K562 (cell line): ENCODE data around the gene ACBD4. TPM values are rescaled to one million over a fixed set of nuclear protein-coding genes. Genes with fewer than 3 reads are reported as not detected.

Source experiments
- CBX8 ChIP-seq: fragments of 200-600 bp; sonication (generic); IDR thresholded peaks from 2 replicates; pipeline ENCODE4 v1.6.1; 2012; ENCODE audit warnings: borderline replicate concordance, mixed run types, low read depth, mild to moderate bottlenecking, moderate library complexity, mixed read lengths, low read length, control low read depth, inconsistent platforms; ENCODE audit not compliant: poor library complexity, severe bottlenecking; ENCODE audit errors: extremely low read depth
- CXXC5 ChIP-seq: fragments of 250-450 bp; sonication (Bioruptor Pico); IDR thresholded peaks from 2 replicates; pipeline ENCODE4 v1.8.0; 2022; ENCODE audit warnings: inconsistent platforms, mild to moderate bottlenecking, moderate library complexity
- ESRRA ChIP-seq: fragments of 450-650 bp; IDR thresholded peaks from 2 replicates; pipeline ENCODE4 v1.6.1; 2014; ENCODE audit warnings: low read depth, mild to moderate bottlenecking, moderate library complexity, borderline replicate concordance
- JUND ChIP-seq, 2 experiments: IDR thresholded peaks; 2 replicates in 1 of 2; 3 replicates in 1 of 2; pipeline ENCODE4 v1.6.1; 2011; ENCODE audit warnings: borderline replicate concordance in 2 of 2, low read depth in 2 of 2, low read length in 2 of 2, improper control_type of control experiment in 1 of 2, missing biosample characterization in 1 of 2, missing genetic modification characterization in 1 of 2, missing genetic modification reagents in 1 of 2
- MCM2 ChIP-seq: fragments of 450-650 bp; IDR thresholded peaks from 2 replicates; pipeline ENCODE4 v1.6.1; 2017; ENCODE audit warnings: low read depth, mild to moderate bottlenecking
- MTF1 ChIP-seq: fragments of 250-450 bp; sonication (Bioruptor Pico); IDR thresholded peaks from 2 replicates; pipeline ENCODE4 v1.9.0; 2021; ENCODE audit warnings: moderate library complexity, mild to moderate bottlenecking, inconsistent platforms, borderline replicate concordance
- MYBL2 ChIP-seq, 2 experiments: fragments of 450-650 bp in 1 of 2; sonication (generic) in 1 of 2; formaldehyde crosslinking in 1 of 2; IDR thresholded peaks; 2 replicates each; pipeline versions ENCODE4 v1.6.1 to v1.8.1; 2017 to 2022; ENCODE audit warnings: borderline replicate concordance in 1 of 2, inconsistent platforms in 1 of 2, low read depth in 1 of 2, mild to moderate bottlenecking in 1 of 2, missing genetic modification reagents in 1 of 2, moderate library complexity in 1 of 2
- NR2F6 ChIP-seq: fragments of 450-650 bp; formaldehyde crosslinking; IDR thresholded peaks from 2 replicates; pipeline ENCODE4 v1.4.0; 2020; ENCODE audit warnings: mild to moderate bottlenecking
- POLR2AphosphoS5 ChIP-seq: IDR thresholded peaks from 2 replicates; pipeline ENCODE4 v1.6.1; 2011; ENCODE audit warnings: mild to moderate bottlenecking, low read depth, low read length, moderate library complexity; ENCODE audit not compliant: control insufficient read depth, insufficient read depth
- RAD51 ChIP-seq: fragments of 450-650 bp; IDR thresholded peaks from 2 replicates; pipeline ENCODE4 v1.7.1; 2016; ENCODE audit warnings: low read depth, mild to moderate bottlenecking, borderline replicate concordance
- RFX7 ChIP-seq: fragments of 250-450 bp; sonication (Bioruptor Pico); IDR thresholded peaks from 2 replicates; pipeline ENCODE4 v1.5.1; 2021; ENCODE audit warnings: mild to moderate bottlenecking
- SMAD2 ChIP-seq: fragments of 150-350 bp; IDR thresholded peaks from 2 replicates; pipeline ENCODE4 v1.6.1; 2014; ENCODE audit warnings: low read depth, mild to moderate bottlenecking, low read length
- ZBTB1 ChIP-seq: sonication (generic); formaldehyde crosslinking; IDR thresholded peaks from 2 replicates; pipeline ENCODE4 v1.8.1; 2023; ENCODE audit warnings: missing genetic modification reagents, low read depth, mild to moderate bottlenecking, borderline replicate concordance
- ZNF212 ChIP-seq: fragments of 450-650 bp; formaldehyde crosslinking; IDR thresholded peaks from 2 replicates; pipeline ENCODE4 v1.4.0; 2020; ENCODE audit warnings: mild to moderate bottlenecking
- polyA plus RNA-seq, 8 experiments: library from polyadenylated mRNA; depleted of rRNA in 4 of 8; stranded (reverse) in 5 of 8; unstranded in 3 of 8; fragments of >200 nt; fragmentation: Nextera tagmentation in 2 of 8; fragmentation: Illumina TruSeq in 1 of 8; extraction: Ambion mirVana in 2 of 8; extraction: Trizol in 1 of 8; gene quantifications; 2 replicates each; pipeline versions ENCODE4 v1.2.1 to v1.2.3, GENCODE V29; 2011 to 2014; ENCODE audit warnings: inconsistent platforms in 1 of 8, missing spikeins in 1 of 8
- total RNA-seq, 7 experiments: library from RNA; depleted of rRNA in 6 of 7; stranded (reverse); fragments of >200 nt in 6 of 7; fragmentation: Illumina TruSeq in 2 of 7; extraction: Trizol in 2 of 7; gene quantifications; 2 replicates each; pipeline versions ENCODE4 v1.2.1 to v1.2.3, GENCODE V29; 2011 to 2021; ENCODE audit warnings: low replicate concordance in 1 of 7
- TF ChIP-seq, protein P1 (sequence below), 2 experiments: fragments of 150-350 bp in 1 of 2; IDR thresholded peaks; 2 replicates each; pipeline ENCODE4 v1.6.1; 2012 to 2016; ENCODE audit warnings: low read depth in 2 of 2, low read length in 2 of 2, mild to moderate bottlenecking in 1 of 2, moderate library complexity in 1 of 2
- TF ChIP-seq, protein P2 (sequence below): fragments of 250-450 bp; sonication (Bioruptor Pico); IDR thresholded peaks from 2 replicates; pipeline ENCODE4 v1.8.0; 2021; ENCODE audit warnings: moderate library complexity, mild to moderate bottlenecking, inconsistent platforms
- TF ChIP-seq, protein P3 (sequence below): fragments of 450-650 bp; formaldehyde crosslinking; IDR thresholded peaks from 2 replicates; pipeline ENCODE4 v1.4.0; 2020; ENCODE audit warnings: mild to moderate bottlenecking, moderate library complexity

ACBD4 gene
- total and polyA plus RNA-seq, 9 of the 15 experiments (the other 6 are each of a cell fraction or from before 2014, with no cell fraction given): 0.14 to 6.9 (median 4.6) TPM

DNA sequence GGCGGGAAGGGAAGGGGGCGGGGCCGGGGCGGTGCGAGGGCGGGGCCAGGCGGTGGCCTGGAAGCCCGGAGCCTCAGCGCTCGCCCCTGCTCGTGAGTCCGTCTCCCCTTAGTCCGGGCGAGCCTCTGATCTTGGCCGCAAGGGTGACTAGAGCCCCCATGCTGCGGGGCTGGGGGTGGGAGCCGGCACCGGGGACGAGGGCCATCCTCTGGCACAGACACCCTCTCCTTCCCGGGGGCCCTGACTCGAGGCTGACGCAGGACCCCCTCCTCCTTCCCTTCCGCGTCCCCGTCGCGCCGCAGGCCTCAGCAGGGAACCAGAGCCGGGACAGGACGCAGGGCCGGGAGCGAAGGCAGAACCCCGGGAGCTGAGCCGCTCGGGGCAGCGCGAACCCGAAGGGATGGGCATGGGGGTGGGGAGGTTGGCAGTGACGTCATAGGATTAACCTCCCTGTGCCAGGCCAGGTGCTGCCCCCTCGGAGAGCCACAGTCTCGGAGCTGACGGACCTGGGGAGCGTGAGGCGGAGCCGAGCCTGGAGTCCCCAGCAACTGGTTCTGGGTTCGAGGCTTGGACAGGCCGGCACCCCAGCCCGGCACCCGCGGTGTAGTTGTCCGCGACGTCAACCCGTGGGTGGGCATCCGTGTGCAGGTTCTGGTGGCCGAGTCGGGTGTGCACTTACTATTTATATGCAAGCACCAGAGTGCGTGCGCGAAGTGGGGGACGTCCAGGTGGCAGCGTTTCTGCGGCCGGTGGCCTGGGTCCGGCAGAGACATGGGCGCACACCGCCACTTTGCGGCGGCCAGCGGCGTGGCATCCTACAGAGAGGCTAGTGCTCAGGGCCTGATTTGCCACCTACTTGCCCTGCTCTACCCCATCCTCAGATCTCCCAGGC, 2.7 kb upstream of the ACBD4 start (continued):
- TF ChIP-seq MTF1 (CRISPR knock-in tag) (no peak), SMAD2 (no peak), RFX7 (CRISPR knock-in tag) (no peak), POLR2AphosphoS5 (no peak), NR2F6 (CRISPR knock-in tag) (no peak), MYBL2 (IDR thresholded peaks at IDR 0.05; ENCODE audit: low read depth) (no peak), MYBL2 (CRISPR knock-in tag; IDR thresholded peaks at IDR 0.05; ENCODE audit: borderline replicate concordance) (no peak), CXXC5 (CRISPR knock-in tag) (no peak), RAD51 (no peak), CBX8 (no peak), ZBTB1 (CRISPR knock-in tag) (no peak), ESRRA (no peak), ZNF212 (CRISPR knock-in tag) (no peak), JUND (IDR thresholded peaks at IDR 0.05; ENCODE audit: borderline replicate concordance, low read depth, low read length) (peak; percentile 61), JUND (tag; IDR thresholded peaks at IDR 0.05; ENCODE audit: borderline replicate concordance, low read depth, low read length) (peak; percentile 81; the same call in 2 of the 3 replicates), MCM2 (no peak)
- TF ChIP-seq, protein P1, sequence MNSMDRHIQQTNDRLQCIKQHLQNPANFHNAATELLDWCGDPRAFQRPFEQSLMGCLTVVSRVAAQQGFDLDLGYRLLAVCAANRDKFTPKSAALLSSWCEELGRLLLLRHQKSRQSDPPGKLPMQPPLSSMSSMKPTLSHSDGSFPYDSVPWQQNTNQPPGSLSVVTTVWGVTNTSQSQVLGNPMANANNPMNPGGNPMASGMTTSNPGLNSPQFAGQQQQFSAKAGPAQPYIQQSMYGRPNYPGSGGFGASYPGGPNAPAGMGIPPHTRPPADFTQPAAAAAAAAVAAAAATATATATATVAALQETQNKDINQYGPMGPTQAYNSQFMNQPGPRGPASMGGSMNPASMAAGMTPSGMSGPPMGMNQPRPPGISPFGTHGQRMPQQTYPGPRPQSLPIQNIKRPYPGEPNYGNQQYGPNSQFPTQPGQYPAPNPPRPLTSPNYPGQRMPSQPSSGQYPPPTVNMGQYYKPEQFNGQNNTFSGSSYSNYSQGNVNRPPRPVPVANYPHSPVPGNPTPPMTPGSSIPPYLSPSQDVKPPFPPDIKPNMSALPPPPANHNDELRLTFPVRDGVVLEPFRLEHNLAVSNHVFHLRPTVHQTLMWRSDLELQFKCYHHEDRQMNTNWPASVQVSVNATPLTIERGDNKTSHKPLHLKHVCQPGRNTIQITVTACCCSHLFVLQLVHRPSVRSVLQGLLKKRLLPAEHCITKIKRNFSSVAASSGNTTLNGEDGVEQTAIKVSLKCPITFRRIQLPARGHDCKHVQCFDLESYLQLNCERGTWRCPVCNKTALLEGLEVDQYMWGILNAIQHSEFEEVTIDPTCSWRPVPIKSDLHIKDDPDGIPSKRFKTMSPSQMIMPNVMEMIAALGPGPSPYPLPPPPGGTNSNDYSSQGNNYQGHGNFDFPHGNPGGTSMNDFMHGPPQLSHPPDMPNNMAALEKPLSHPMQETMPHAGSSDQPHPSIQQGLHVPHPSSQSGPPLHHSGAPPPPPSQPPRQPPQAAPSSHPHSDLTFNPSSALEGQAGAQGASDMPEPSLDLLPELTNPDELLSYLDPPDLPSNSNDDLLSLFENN (IDR thresholded peaks at IDR 0.05; ENCODE audit: low read depth in 2 of 2, low read length in 2 of 2): no peak
- TF ChIP-seq, protein P2, sequence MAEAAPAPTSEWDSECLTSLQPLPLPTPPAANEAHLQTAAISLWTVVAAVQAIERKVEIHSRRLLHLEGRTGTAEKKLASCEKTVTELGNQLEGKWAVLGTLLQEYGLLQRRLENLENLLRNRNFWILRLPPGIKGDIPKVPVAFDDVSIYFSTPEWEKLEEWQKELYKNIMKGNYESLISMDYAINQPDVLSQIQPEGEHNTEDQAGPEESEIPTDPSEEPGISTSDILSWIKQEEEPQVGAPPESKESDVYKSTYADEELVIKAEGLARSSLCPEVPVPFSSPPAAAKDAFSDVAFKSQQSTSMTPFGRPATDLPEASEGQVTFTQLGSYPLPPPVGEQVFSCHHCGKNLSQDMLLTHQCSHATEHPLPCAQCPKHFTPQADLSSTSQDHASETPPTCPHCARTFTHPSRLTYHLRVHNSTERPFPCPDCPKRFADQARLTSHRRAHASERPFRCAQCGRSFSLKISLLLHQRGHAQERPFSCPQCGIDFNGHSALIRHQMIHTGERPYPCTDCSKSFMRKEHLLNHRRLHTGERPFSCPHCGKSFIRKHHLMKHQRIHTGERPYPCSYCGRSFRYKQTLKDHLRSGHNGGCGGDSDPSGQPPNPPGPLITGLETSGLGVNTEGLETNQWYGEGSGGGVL: no peak
- TF ChIP-seq, protein P3, sequence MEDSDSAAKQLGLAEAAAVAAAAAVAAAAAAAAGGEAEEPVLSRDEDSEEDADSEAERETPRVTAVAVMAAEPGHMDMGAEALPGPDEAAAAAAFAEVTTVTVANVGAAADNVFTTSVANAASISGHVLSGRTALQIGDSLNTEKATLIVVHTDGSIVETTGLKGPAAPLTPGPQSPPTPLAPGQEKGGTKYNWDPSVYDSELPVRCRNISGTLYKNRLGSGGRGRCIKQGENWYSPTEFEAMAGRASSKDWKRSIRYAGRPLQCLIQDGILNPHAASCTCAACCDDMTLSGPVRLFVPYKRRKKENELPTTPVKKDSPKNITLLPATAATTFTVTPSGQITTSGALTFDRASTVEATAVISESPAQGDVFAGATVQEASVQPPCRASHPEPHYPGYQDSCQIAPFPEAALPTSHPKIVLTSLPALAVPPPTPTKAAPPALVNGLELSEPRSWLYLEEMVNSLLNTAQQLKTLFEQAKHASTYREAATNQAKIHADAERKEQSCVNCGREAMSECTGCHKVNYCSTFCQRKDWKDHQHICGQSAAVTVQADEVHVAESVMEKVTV (CRISPR knock-in tag): no peak
